H1 (cell line): Measurements from ENCODE around the gene ASMT. TPM values are rescaled to one million over a fixed set of nuclear protein-coding genes. Genes with fewer than 3 reads are reported as not detected.

Source experiments
- CEBPB ChIP-seq: IDR thresholded peaks from 2 replicates; pipeline ENCODE4 v1.6.1; 2012; ENCODE audit warnings: low read depth, low read length
- EZH2 ChIP-seq: fragments of 200-600 bp; sonication (generic); IDR thresholded peaks from 2 replicates; pipeline ENCODE4 v1.7.1; 2012; ENCODE audit warnings: low read depth, mild to moderate bottlenecking, moderate library complexity, low read length, inconsistent platforms; ENCODE audit not compliant: severe bottlenecking
- KDM1A ChIP-seq: fragments of 200-600, 300-600 bp; sonication (generic); IDR thresholded peaks from 2 replicates; pipeline ENCODE4 v1.7.1; 2016; ENCODE audit warnings: mild to moderate bottlenecking, low read length, borderline replicate concordance
- RAD21 ChIP-seq, 2 experiments: IDR thresholded peaks in 1 of 2; conservative IDR thresholded peaks in 1 of 2; 2 replicates each; pipeline ENCODE4 v1.6.1; 2011; ENCODE audit warnings: low read depth in 2 of 2, low read length in 2 of 2, improper control_type of control experiment in 1 of 2, inconsistent platforms in 1 of 2, mild to moderate bottlenecking in 1 of 2, moderate library complexity in 1 of 2
- RFX5 ChIP-seq: IDR thresholded peaks from 2 replicates; pipeline ENCODE4 v1.6.1; 2011; ENCODE audit warnings: low read depth, low read length, improper control_type of control experiment, borderline replicate concordance
- SIX5 ChIP-seq: IDR thresholded peaks from 2 replicates; pipeline ENCODE4 v1.6.1; 2011; ENCODE audit warnings: mild to moderate bottlenecking, low read depth, low read length
- polyA plus RNA-seq, 7 experiments: library from polyadenylated mRNA; depleted of rRNA in 3 of 7; stranded (reverse) in 5 of 7; unstranded in 2 of 7; fragments of >200 nt in 5 of 7; fragments of 200-250 nt in 2 of 7; gene quantifications; 1 replicate in 5 of 7; 2 replicates in 1 of 7; 4 replicates in 1 of 7; pipeline versions ENCODE4 v1.2.1 to v1.2.3, GENCODE V29; 2011 to 2013; ENCODE audit warnings: missing spikeins in 2 of 7, mixed read lengths in 2 of 7
- total RNA-seq: library from RNA; stranded (reverse); fragmentation: NEBNext Ultra II Directional; extraction: Animal tissue kit (Norgen Biotek cat#: 25700); gene quantifications from 2 replicates; pipeline ENCODE4 v1.2.1, GENCODE V29; 2021

The ASMT gene
- total and polyA plus RNA-seq, 2 of the 8 experiments (the other 6 are each of a cell fraction or from before 2014, with no cell fraction given), result 1.5 to 3.1 TPM

DNA sequence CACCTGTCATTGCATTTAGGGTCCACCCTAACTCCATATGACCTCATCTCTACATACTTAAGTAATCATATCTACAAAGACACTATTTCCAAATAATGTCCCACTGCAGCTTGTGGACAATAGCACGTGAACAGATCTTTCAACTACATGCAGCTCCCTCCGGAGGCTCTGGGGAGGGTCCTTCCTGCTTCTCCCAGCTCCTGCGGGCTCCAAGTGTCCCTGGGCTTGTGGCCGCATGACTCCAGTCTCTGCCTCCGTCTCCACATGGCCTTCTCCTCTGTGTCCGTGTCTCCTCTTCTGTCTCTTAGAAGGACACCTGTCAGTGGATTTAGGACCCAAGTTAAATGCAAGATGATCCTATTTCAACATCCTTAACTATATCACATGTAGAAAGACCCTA, 52.7 kb downstream of the ASMT start (continued):
- TF ChIP-seq CEBPB (no peak), RFX5 (no peak), SIX5 (no peak), KDM1A (no peak), RAD21 (IDR thresholded peaks at IDR 0.05 in 1 of 2, conservative IDR thresholded peaks at IDR 0.05 in 1 of 2; ENCODE audit: low read depth in 2 of 2, low read length in 2 of 2) (no peak), EZH2 (no peak)
